Adrenal gland (tissue), 12 donors: ENCODE data around the gene ADAM20. TPM values are rescaled to one million over a fixed set of nuclear protein-coding genes. Genes with fewer than 3 reads are reported as not detected.
"Not testable (repeated sequence)": the region's sequence is repeated elsewhere in the genome, so short reads cannot be mapped to it uniquely, and the experiment has no call there.

Experiments used
- DNase-seq, 7 donors: peaks; one replicate each; pipeline ENCODE4 v3.0.0-alpha.2; 2019 to 2020
- H3K27ac ChIP-seq, 5 donors: fragments of 200-600 bp; sonication (generic) in 4 of 5; 1 replicate in 3 of 5; 2 replicates in 2 of 5; pipeline versions ENCODE4 v1.5.1 to v1.8.0; 2016 to 2020; ENCODE audit warnings: mild to moderate bottlenecking in 1 of 5
- H3K27me3 ChIP-seq: fragments of 200-600 bp; 2 replicates; pipeline ENCODE4 v1.8.0; 2021
- H3K36me3 ChIP-seq, 2 donors: fragments of 200-600 bp; replicated peaks in 1 of 2; 1 replicate in 1 of 2; 2 replicates in 1 of 2; pipeline versions ENCODE4 v1.5.1 to v1.8.0; 2018 to 2022
- H3K4me1 ChIP-seq, 2 donors: fragments of 200-600 bp; replicated peaks in 1 of 2; 1 replicate in 1 of 2; 2 replicates in 1 of 2; pipeline versions ENCODE4 v1.5.1 to v1.8.0; 2018 to 2021
- H3K4me3 ChIP-seq, 4 donors: fragments of 200-600 bp; sonication (generic) in 3 of 4; one replicate each; pipeline ENCODE4 v1.5.1; 2016 to 2018
- H3K9me3 ChIP-seq, 3 donors: fragments of 200-600 bp; sonication (generic) in 1 of 3; replicated peaks in 1 of 3; 1 replicate in 2 of 3; 2 replicates in 1 of 3; pipeline versions ENCODE4 v1.5.1 to v1.8.0; 2016 to 2021
- CTCF ChIP-seq, 6 experiments: fragments of 450-650 bp in 4 of 6; fragments of 200-600 bp in 2 of 6; sonication (generic) in 1 of 6; IDR thresholded peaks; 1 replicate in 5 of 6; 2 replicates in 1 of 6; pipeline versions ENCODE4 v1.5.1 to v1.8.0; 2016 to 2021; ENCODE audit warnings: antibody characterized with exemption in 6 of 6, mild to moderate bottlenecking in 2 of 6, moderate library complexity in 1 of 6
- POLR2A ChIP-seq, 2 donors: fragments of 450-650 bp; IDR thresholded peaks; one replicate each; pipeline ENCODE4 v1.6.1; 2017; ENCODE audit warnings: antibody characterized with exemption in 2 of 2, mild to moderate bottlenecking in 2 of 2, moderate library complexity in 1 of 2
- WGBS, 4 donors: extraction: QIAGEN DNeasy Blood & Tissue Kit in 2 of 4; methylation state at CpG; one replicate each; pipeline versions ENCODE4 v1.1.5 to v1.1.7; 2013 to 2017; 5-methylcytosine and 5-hydroxymethylcytosine counted together
- intact Hi-C, 2 donors: fragments of 100-400 bp; cut with DNase I; formaldehyde crosslinking; loops; one replicate each; pipeline versions ENCODE4 v1.14.1 to v1.15.0; 2022 to 2023
- polyA plus RNA-seq, 3 donors: library from polyadenylated mRNA; stranded (reverse); fragments of 200-250 nt in 2 of 3; fragments of 350-450 nt in 1 of 3; fragmentation: Illumina TruSeq in 1 of 3; extraction: RNeasy Lipid Tissue Mini Kit (QIAGEN cat#74804) in 1 of 3; gene quantifications; one replicate each; pipeline ENCODE4 v1.2.3, GENCODE V29; 2013 to 2014
- small RNA-seq, 2 donors: library from RNA; depleted of rRNA; stranded (forward); fragments of <200 nt; gene quantifications; one replicate each; pipeline ENCODE3, GENCODE V24; 2016
- total RNA-seq, 9 donors: library from RNA; depleted of rRNA in 4 of 9; stranded (reverse); fragments of >200 nt in 4 of 9; fragments of 120-200 nt in 1 of 9; fragmentation: NEBNext Ultra II Directional in 1 of 9; extraction: Animal tissue kit (Norgen Biotek cat#: 25700) in 1 of 9; gene quantifications; one replicate each; pipeline versions ENCODE4 v1.1.0 to v1.2.4, GENCODE V29; 2013 to 2023
- donor health status: healthy with polysubstance abuse.
- donor health status: Bipolar disorder and iron deficiency.
- donor health status: DM: yes; HTN: yes; CAD: no.
- donor health status: DM: no; HTN: no; CAD: no.
- donor health status: DM: no; HTN: no; CAD: no.
- donor health status: DM: yes; HTN: yes; CAD: no.

ADAM20 gene
- total and polyA plus RNA-seq, 12 donors, result 0.14 to 2.9 (median 0.49) TPM; not detected in 2

- Histone ChIP-seq H3K9me3 (no peaks in the 10 kb centered on the region), H3K36me3 (no peaks in the 10 kb centered on the region), H3K4me1 (no peaks in the 10 kb centered on the region), H3K4me3 (no peak overlapping the region), H3K27ac (no peak overlapping the region), H3K27me3 (no peaks in the 10 kb centered on the region)
- no peak for TF ChIP-seq POLR2A (IDR thresholded peaks at IDR 0.05)
- TF ChIP-seq CTCF (IDR thresholded peaks at IDR 0.05), result no peak
- intact Hi-C loops, result no loop called here
- DNase-seq, result no peak
These were observed 36.6 kb downstream of the ADAM20 start for GRCh38 chr14:70498191-70498590.

- Histone ChIP-seq H3K27me3 (no peaks in the 10 kb centered on the region), H3K27ac (no peak overlapping the region), H3K36me3 (no peaks in the 10 kb centered on the region), H3K9me3 (peaks cover 0 to 9% (median 0%) of the 10 kb centered on the region in 3 donors), H3K4me1 (no peaks in the 10 kb centered on the region), H3K4me3 (no peak overlapping the region)
- intact Hi-C loops, result no loop called here
- 81 to 90% (median 84%) methylated on average over 3 of the region's 3 CpGs for WGBS, 4 donors
- TF ChIP-seq POLR2A (IDR thresholded peaks at IDR 0.05) (no peak), CTCF (IDR thresholded peaks at IDR 0.05) (no peak)
- no peak for DNase-seq
These were observed 45.1 kb downstream of the ADAM20 start for GRCh38 chr14:70489579-70490200.

- H3K4me3 ChIP-seq, DNase-seq, H3K27ac ChIP-seq, H3K4me1 ChIP-seq, intact Hi-C loops, H3K9me3 ChIP-seq, H3K36me3 ChIP-seq, H3K27me3 ChIP-seq: not testable (repeated sequence)
- WGBS, 4 donors, result 92 to 97% (median 94%) methylated on average over 14 to 57 of the region's 57 CpGs
These were observed 57.3 kb downstream of the ADAM20 start for GRCh38 chr14:70477356-70478105.

- DNase-seq, intact Hi-C loops, H3K9me3 ChIP-seq, H3K36me3 ChIP-seq, H3K27ac ChIP-seq, H3K4me3 ChIP-seq, H3K4me1 ChIP-seq, H3K27me3 ChIP-seq: not testable (repeated sequence)
- WGBS, 4 donors, result 86 to 94% (median 88%) methylated on average over 10 to 13 of the region's 13 CpGs; no CpG with 5 or more reads in 1 of the 4 donors
These were observed 59.3 kb downstream of the ADAM20 start for GRCh38 chr14:70475459-70475858.

GRCh38 chr14:70473825-70474224, 61.0 kb downstream of the ADAM20 start:
- no peaks in the 10 kb centered on the region for H3K4me1 ChIP-seq
- no peaks in the 10 kb centered on the region for H3K27me3 ChIP-seq
- no peaks in the 10 kb centered on the region for H3K9me3 ChIP-seq
- no peak overlapping the region for H3K27ac ChIP-seq
- H3K4me3 ChIP-seq, result no peak overlapping the region
- WGBS, 4 donors, result 63 to 88% (median 82%) methylated on average over 2 of the region's 2 CpGs
- TF ChIP-seq POLR2A (IDR thresholded peaks at IDR 0.05), result no peak
- TF ChIP-seq CTCF (IDR thresholded peaks at IDR 0.05), result no peak
- intact Hi-C loops, result no loop called here
- no peak for DNase-seq
- no peaks in the 10 kb centered on the region for H3K36me3 ChIP-seq

Small RNAs within 50 kb of the gene (small RNA-seq; reads per million reads assigned to genes)
- 0 reads per million in 2 donors for gene RNU6-659P

Other genes with a start within 250 kb of the ADAM20 start
- 10 to 100 TPM; 25.9 to 78.8 (median 47.1) TPM for gene COX16, start 175.3 kb downstream of the ADAM20 start, total RNA-seq
- 10 to 100 TPM; 34.8 to 78.4 (median 47.1) TPM for gene COX16, start 175.3 kb downstream of the ADAM20 start, polyA plus RNA-seq
- gene SYNJ2BP, start 117.9 kb downstream of the ADAM20 start, total RNA-seq, result 10 to 100 TPM; 20.2 to 40.4 (median 31.9) TPM
- gene SYNJ2BP, start 117.9 kb downstream of the ADAM20 start, polyA plus RNA-seq, result 10 to 100 TPM in 2 of 3 donors, 1 to 10 TPM in 1; 7.0 to 42.3 (median 10.3) TPM
- gene ADAM21, start 82.8 kb downstream of the ADAM20 start, total RNA-seq, result 1 to 10 TPM in 4 of 9 donors, under 1 TPM in 4, not detected in 1; 0.22 to 2.3 (median 0.84) TPM
- under 1 TPM in 2 of 3 donors, not detected in 1; 0.10 to 0.40 TPM for gene ADAM21, start 82.8 kb downstream of the ADAM20 start, polyA plus RNA-seq
- 10 to 100 TPM in 8 of 9 donors, 1 to 10 TPM in 1; 6.9 to 49.5 (median 32.6) TPM for gene MED6, start 65.7 kb upstream of the ADAM20 start, total RNA-seq
- 10 to 100 TPM in 2 of 3 donors, 1 to 10 TPM in 1; 9.9 to 38.1 (median 11.7) TPM for gene MED6, start 65.7 kb upstream of the ADAM20 start, polyA plus RNA-seq
- 1 to 10 TPM in 7 of 9 donors, under 1 TPM in 2; 0.74 to 4.1 (median 2.2) TPM for gene TTC9, start 106.9 kb upstream of the ADAM20 start, total RNA-seq
- gene TTC9, start 106.9 kb upstream of the ADAM20 start, polyA plus RNA-seq, result 1 to 10 TPM in 2 of 3 donors, under 1 TPM in 1; 0.80 to 1.5 (median 1.3) TPM